OCI-LY1 (cell line): ENCODE data around the gene SLC22A2.

Experiments
- H2AFZ ChIP-seq: fragments of 200-600 bp; sonication (generic), shearing (Covaris generic); 2 replicates; pipeline ENCODE4 v1.6.0; 2014; ENCODE audit warnings: antibody characterized with exemption, mild to moderate bottlenecking, low read length
- H3F3A ChIP-seq: fragments of 200-600 bp; sonication (generic), shearing (Covaris generic); 2 replicates; pipeline ENCODE4 v1.6.0; 2014; ENCODE audit warnings: mild to moderate bottlenecking, antibody characterized with exemption, low read length, moderate library complexity; ENCODE audit not compliant: insufficient read depth
- H3K27ac ChIP-seq: fragments of 200-600 bp; sonication (generic); 2 replicates; pipeline ENCODE4 v1.5.1; 2014; ENCODE audit warnings: low read length, mixed run types, mild to moderate bottlenecking, low read depth; ENCODE audit not compliant: poor library complexity, severe bottlenecking
- H3K27me3 ChIP-seq: fragments of 200-600 bp; sonication (generic); 2 replicates; pipeline ENCODE4 v1.6.0; 2014; ENCODE audit warnings: antibody characterized with exemption, mild to moderate bottlenecking, low read length, moderate library complexity; ENCODE audit not compliant: insufficient read depth
- H3K36me3 ChIP-seq: fragments of 200-600 bp; sonication (generic); 2 replicates; pipeline ENCODE4 v1.6.1; 2014; ENCODE audit warnings: mild to moderate bottlenecking, antibody characterized with exemption, low read length, moderate library complexity, mixed read lengths; ENCODE audit not compliant: insufficient read depth
- H3K4me1 ChIP-seq: fragments of 200-600 bp; sonication (generic); 2 replicates; pipeline ENCODE4 v1.5.1; 2014; ENCODE audit warnings: mild to moderate bottlenecking, low read length, moderate library complexity; ENCODE audit not compliant: insufficient read depth, severe bottlenecking
- H3K4me2 ChIP-seq: fragments of 200-600 bp; sonication (generic), shearing (Covaris generic); 2 replicates; pipeline ENCODE4 v1.6.1; 2014; ENCODE audit warnings: low read length
- H3K4me3 ChIP-seq: fragments of 200-600 bp; sonication (generic); 2 replicates; pipeline ENCODE4 v1.5.1; 2014; ENCODE audit warnings: low read length, low read depth, mild to moderate bottlenecking, mixed read lengths; ENCODE audit not compliant: poor library complexity, severe bottlenecking
- H3K79me2 ChIP-seq: fragments of 200-600 bp; shearing (Covaris generic); 2 replicates; pipeline ENCODE4 v1.6.1; 2016; ENCODE audit warnings: mixed run types, low read length, mixed read lengths; ENCODE audit not compliant: insufficient read depth
- H3K9ac ChIP-seq: fragments of 200-600 bp; sonication (generic), shearing (Covaris generic); 2 replicates; pipeline ENCODE4 v1.6.1; 2014; ENCODE audit warnings: mild to moderate bottlenecking, low read length, mixed read lengths
- H3K9me2 ChIP-seq: fragments of 200-600 bp; sonication (generic), shearing (Covaris generic); 2 replicates; pipeline ENCODE4 v1.6.1; 2014; ENCODE audit warnings: low read depth, mild to moderate bottlenecking, low read length, mixed read lengths
- H3K9me3 ChIP-seq: fragments of 200-600 bp; shearing (Covaris generic); 2 replicates; pipeline ENCODE4 v1.6.1; 2014; ENCODE audit warnings: low read length, mixed read lengths
- H4K20me1 ChIP-seq: fragments of 200-600 bp; sonication (generic), shearing (Covaris generic); 2 replicates; pipeline ENCODE4 v1.6.0; 2016; ENCODE audit warnings: mild to moderate bottlenecking, low read length; ENCODE audit not compliant: insufficient read depth
- CTCF ChIP-seq: fragments of 200-600 bp; sonication (generic), shearing (Covaris generic); IDR thresholded peaks from 2 replicates; pipeline ENCODE4 v1.5.1; 2017; ENCODE audit warnings: mild to moderate bottlenecking, antibody characterized with exemption, low read length, moderate library complexity, mixed read lengths
- EZH2 ChIP-seq: fragments of 200-600 bp; sonication (generic), shearing (Covaris generic); IDR thresholded peaks from 2 replicates; pipeline ENCODE4 v1.8.0; 2017; ENCODE audit warnings: borderline replicate concordance, mixed run types, mild to moderate bottlenecking, antibody characterized with exemption, low read length, moderate library complexity, mixed read lengths

Gene SLC22A2

GRCh38 chr6:160264061-160264612 is 5.5 kb upstream of the SLC22A2 start:
- no peaks in the 10 kb centered on the region for H3K36me3 ChIP-seq
- H4K20me1 ChIP-seq: no peaks in the 10 kb centered on the region
- no peaks in the 10 kb centered on the region for H3K4me1 ChIP-seq
- no peak overlapping the region for H3K4me3 ChIP-seq
- H3K79me2 ChIP-seq: no peaks in the 10 kb centered on the region
- no peak overlapping the region for H2AFZ ChIP-seq
- no peak overlapping the region for H3K9ac ChIP-seq
- TF ChIP-seq CTCF (no peak), EZH2 (no peak)
- no peak overlapping the region for H3K4me2 ChIP-seq
- no peaks in the 10 kb centered on the region for H3K9me2 ChIP-seq
- no peaks in the 10 kb centered on the region for H3F3A ChIP-seq
- no peaks in the 10 kb centered on the region for H3K9me3 ChIP-seq
- no peak overlapping the region for H3K27ac ChIP-seq
- H3K27me3 ChIP-seq: no peaks in the 10 kb centered on the region

GRCh38 chr6:160263196-160263939 is 4.7 kb upstream of the SLC22A2 start:
- no peak overlapping the region for H3K27ac ChIP-seq
- H3K36me3 ChIP-seq: no peaks in the 10 kb centered on the region
- H3K9me2 ChIP-seq: no peaks in the 10 kb centered on the region
- no peaks in the 10 kb centered on the region for H3K27me3 ChIP-seq
- no peaks in the 10 kb centered on the region for H3K9me3 ChIP-seq
- no peak overlapping the region for H3K4me2 ChIP-seq
- no peak overlapping the region for H2AFZ ChIP-seq
- H3K4me1 ChIP-seq: no peaks in the 10 kb centered on the region
- no peaks in the 10 kb centered on the region for H4K20me1 ChIP-seq
- no peak overlapping the region for H3K4me3 ChIP-seq
- TF ChIP-seq EZH2: no peak
- no peak for TF ChIP-seq CTCF
- H3F3A ChIP-seq: no peaks in the 10 kb centered on the region
- H3K9ac ChIP-seq: no peak overlapping the region
- H3K79me2 ChIP-seq: no peaks in the 10 kb centered on the region

DNA sequence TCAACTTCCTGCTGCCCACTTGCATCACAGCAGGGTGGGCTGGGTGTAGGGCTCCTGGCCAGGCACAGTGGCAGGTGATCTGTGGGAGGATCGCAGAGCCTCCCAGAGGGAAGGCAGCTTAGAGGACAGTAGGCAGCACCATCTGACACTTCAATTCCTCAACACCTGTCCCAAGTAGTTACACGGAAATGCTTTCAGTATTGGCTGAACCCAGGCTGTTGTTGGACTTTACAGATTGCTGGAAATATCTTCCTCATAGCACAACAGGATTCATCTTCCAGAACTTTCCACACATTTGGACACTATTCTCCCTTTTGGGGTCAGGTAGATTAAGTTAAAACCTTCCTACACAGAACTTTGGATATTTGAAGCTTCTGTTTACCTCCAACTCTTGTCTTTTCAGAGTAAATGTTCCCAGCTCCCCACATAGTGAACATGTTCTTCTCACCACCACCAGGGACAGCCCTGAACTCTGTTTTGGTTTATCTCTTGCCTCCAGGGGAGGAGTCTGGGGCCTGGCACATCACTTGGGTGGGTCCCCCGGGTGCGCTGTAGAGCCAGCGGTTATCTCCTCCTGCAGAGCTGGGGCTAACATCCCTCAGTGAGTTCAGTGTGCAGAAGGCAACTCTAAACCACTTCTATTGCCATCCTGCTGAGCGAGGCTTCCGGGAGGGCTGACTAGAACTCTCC is 3.5 kb upstream of the SLC22A2 start:
- Histone ChIP-seq H3K4me3 (no peak overlapping the region), H3K79me2 (no peaks in the 10 kb centered on the region), H3K4me1 (no peaks in the 10 kb centered on the region), H3F3A (no peaks in the 10 kb centered on the region), H3K9me2 (no peaks in the 10 kb centered on the region), H3K9me3 (no peaks in the 10 kb centered on the region), H3K36me3 (no peaks in the 10 kb centered on the region), H2AFZ (no peak overlapping the region), H3K9ac (no peak overlapping the region), H3K27me3 (no peaks in the 10 kb centered on the region), H3K27ac (no peak overlapping the region), H4K20me1 (no peaks in the 10 kb centered on the region), H3K4me2 (no peak overlapping the region)
- TF ChIP-seq EZH2 (no peak), CTCF (no peak)
